ENCODE data around the gene HEATR3.

DNA sequence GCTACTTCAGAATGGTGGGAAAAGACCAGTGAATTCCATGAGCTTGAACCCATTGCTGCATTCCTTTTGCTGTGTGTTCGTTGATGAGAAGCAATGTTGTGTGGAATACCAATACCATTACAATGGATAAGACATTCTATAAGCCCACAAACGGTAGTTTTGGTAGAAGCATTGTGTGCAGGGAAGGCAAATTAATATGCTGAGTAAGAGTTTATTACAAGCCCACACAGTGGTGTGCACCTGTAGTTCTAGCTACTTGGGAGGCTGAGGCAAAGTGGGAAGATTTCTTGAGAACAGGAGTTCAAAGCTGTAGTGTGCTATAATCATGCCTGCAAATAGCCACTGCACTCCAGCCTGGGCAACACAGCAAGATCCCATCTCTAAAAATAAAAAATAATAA lies 67.4 kb downstream of the HEATR3 start:
- TF ChIP-seq, protein P1, sequence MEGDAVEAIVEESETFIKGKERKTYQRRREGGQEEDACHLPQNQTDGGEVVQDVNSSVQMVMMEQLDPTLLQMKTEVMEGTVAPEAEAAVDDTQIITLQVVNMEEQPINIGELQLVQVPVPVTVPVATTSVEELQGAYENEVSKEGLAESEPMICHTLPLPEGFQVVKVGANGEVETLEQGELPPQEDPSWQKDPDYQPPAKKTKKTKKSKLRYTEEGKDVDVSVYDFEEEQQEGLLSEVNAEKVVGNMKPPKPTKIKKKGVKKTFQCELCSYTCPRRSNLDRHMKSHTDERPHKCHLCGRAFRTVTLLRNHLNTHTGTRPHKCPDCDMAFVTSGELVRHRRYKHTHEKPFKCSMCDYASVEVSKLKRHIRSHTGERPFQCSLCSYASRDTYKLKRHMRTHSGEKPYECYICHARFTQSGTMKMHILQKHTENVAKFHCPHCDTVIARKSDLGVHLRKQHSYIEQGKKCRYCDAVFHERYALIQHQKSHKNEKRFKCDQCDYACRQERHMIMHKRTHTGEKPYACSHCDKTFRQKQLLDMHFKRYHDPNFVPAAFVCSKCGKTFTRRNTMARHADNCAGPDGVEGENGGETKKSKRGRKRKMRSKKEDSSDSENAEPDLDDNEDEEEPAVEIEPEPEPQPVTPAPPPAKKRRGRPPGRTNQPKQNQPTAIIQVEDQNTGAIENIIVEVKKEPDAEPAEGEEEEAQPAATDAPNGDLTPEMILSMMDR (IDR thresholded peaks at IDR 0.05): no peak
- TF ChIP-seq KDM1A (IDR thresholded peaks at IDR 0.05; ENCODE audit: low read depth) (no peak), MAFK (IDR thresholded peaks at IDR 0.05; ENCODE audit: partially characterized antibody) (peak; percentile 88), POLR2A (IDR thresholded peaks at IDR 0.05; ENCODE audit: low read length) (no peak)
- TF ChIP-seq, protein P2, sequence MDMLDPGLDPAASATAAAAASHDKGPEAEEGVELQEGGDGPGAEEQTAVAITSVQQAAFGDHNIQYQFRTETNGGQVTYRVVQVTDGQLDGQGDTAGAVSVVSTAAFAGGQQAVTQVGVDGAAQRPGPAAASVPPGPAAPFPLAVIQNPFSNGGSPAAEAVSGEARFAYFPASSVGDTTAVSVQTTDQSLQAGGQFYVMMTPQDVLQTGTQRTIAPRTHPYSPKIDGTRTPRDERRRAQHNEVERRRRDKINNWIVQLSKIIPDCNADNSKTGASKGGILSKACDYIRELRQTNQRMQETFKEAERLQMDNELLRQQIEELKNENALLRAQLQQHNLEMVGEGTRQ (IDR thresholded peaks at IDR 0.05): no peak
